Measurements from ENCODE around the gene RICTOR.

- TF ChIP-seq PATZ1 (CRISPR knock-in tag; IDR thresholded peaks at IDR 0.05; ENCODE audit: borderline replicate concordance) (no peak), GLIS3 (CRISPR knock-in tag; IDR thresholded peaks at IDR 0.05) (no peak), ESRRG (CRISPR knock-in tag; IDR thresholded peaks at IDR 0.05) (no peak), ZFP3 (CRISPR knock-in tag; IDR thresholded peaks at IDR 0.05) (no peak), TOX (CRISPR knock-in tag; IDR thresholded peaks at IDR 0.05; ENCODE audit: borderline replicate concordance) (no peak), ZFP30 (CRISPR knock-in tag; IDR thresholded peaks at IDR 0.05) (no peak), SNAI2 (CRISPR knock-in tag; IDR thresholded peaks at IDR 0.05) (no peak), ARNTL (CRISPR knock-in tag; IDR thresholded peaks at IDR 0.05; ENCODE audit: borderline replicate concordance, low read depth) (no peak), ZC3H10 (CRISPR knock-in tag; IDR thresholded peaks at IDR 0.05) (no peak), TCF4 (CRISPR knock-in tag; IDR thresholded peaks at IDR 0.05; ENCODE audit: borderline replicate concordance) (no peak), BACH2 (CRISPR knock-in tag; IDR thresholded peaks at IDR 0.05; ENCODE audit: borderline replicate concordance) (no peak), ZNF70 (CRISPR knock-in tag; IDR thresholded peaks at IDR 0.05) (no peak)
- TF ChIP-seq, protein P1, sequence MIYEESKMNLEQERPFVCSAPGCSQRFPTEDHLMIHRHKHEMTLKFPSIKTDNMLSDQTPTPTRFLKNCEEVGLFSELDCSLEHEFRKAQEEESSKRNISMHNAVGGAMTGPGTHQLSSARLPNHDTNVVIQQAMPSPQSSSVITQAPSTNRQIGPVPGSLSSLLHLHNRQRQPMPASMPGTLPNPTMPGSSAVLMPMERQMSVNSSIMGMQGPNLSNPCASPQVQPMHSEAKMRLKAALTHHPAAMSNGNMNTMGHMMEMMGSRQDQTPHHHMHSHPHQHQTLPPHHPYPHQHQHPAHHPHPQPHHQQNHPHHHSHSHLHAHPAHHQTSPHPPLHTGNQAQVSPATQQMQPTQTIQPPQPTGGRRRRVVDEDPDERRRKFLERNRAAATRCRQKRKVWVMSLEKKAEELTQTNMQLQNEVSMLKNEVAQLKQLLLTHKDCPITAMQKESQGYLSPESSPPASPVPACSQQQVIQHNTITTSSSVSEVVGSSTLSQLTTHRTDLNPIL (CRISPR knock-in tag; IDR thresholded peaks at IDR 0.05; ENCODE audit: low read depth): no peak
Measured at GRCh38 chr5:38961691-38962090, 112.5 kb downstream of the RICTOR start.

Data from SK-N-SH treated with all-trans-retinoic acid at 6 μM for 48 hours (cell line).